IMR-90 (cell line): ENCODE measurements around the gene NCKAP5. TPM values are rescaled to one million over a fixed set of nuclear protein-coding genes. Genes with fewer than 3 reads are reported as not detected.

ENCODE experiments used
- ATAC-seq: fragments of 200-7000 bp; cut with Tn5 transposase; 2 replicates; pipeline ENCODE4 v1.9.1; 2020; ENCODE audit warnings: low read depth, mild to moderate bottlenecking, moderate library complexity
- BruUV-seq: library from RNA; stranded (reverse); fragments of 400-500 nt; replicated peaks from 2 replicates; lab custom pipeline; 2021; lab: Mats Ljungman, UMichigan
- CTCF ChIA-PET: fragments of 300-600 bp; formaldehyde crosslinking; extraction: SDS; loops from one replicate; lab custom pipeline; 2021; ENCODE audit warnings: antibody characterized with exemption; lab: Yijun Ruan, JAX
- POLR2A ChIA-PET: fragments of 300-600 bp; sonication (Branson Sonifier 250); formaldehyde crosslinking; loops from one replicate; lab custom pipeline; 2022; ENCODE audit warnings: antibody characterized with exemption; ENCODE audit not compliant: unreplicated experiment; lab: Charles Lee
- DNase-seq: peaks from one replicate; pipeline ENCODE4 v3.0.0; 2013
- H2AFZ ChIP-seq: replicated peaks from 2 replicates; pipeline ENCODE3; 2013; ENCODE audit warnings: low read length, mild to moderate bottlenecking; ENCODE audit not compliant: poor library complexity
- H2AK5ac ChIP-seq: 2 replicates; pipeline ENCODE4 v1.6.1; 2013; ENCODE audit warnings: low read depth, low read length, inconsistent platforms
- H2AK9ac ChIP-seq: replicated peaks from 2 replicates; pipeline ENCODE3; 2013; ENCODE audit warnings: mild to moderate bottlenecking, low read depth, low read length, moderate library complexity; ENCODE audit not compliant: poor library complexity
- H2BK120ac ChIP-seq: 2 replicates; pipeline ENCODE4 v1.6.1; 2013; ENCODE audit warnings: low read depth, low read length, inconsistent platforms
- H2BK15ac ChIP-seq: 3 replicates; pipeline ENCODE4 v1.6.1; 2013; ENCODE audit warnings: low read depth, low read length, inconsistent platforms
- H2BK20ac ChIP-seq: 2 replicates; pipeline ENCODE4 v1.6.1; 2013; ENCODE audit warnings: low read depth, mild to moderate bottlenecking, inconsistent platforms, low read length, moderate library complexity
- H2BK5ac ChIP-seq: 2 replicates; pipeline ENCODE4 v1.6.1; 2013; ENCODE audit warnings: mild to moderate bottlenecking, low read depth, low read length, inconsistent platforms; ENCODE audit not compliant: poor library complexity, severe bottlenecking
- H3K14ac ChIP-seq: replicated peaks from 2 replicates; pipeline ENCODE4 v1.6.1; 2013; ENCODE audit warnings: low read depth, low read length, inconsistent platforms
- H3K18ac ChIP-seq: 2 replicates; pipeline ENCODE4 v1.6.1; 2013; ENCODE audit warnings: low read depth, low read length, control low read depth
- H3K23ac ChIP-seq: 2 replicates; pipeline ENCODE4 v1.6.1; 2013; ENCODE audit warnings: low read depth, low read length, inconsistent platforms
- H3K27ac ChIP-seq: 2 replicates; pipeline ENCODE4 v1.5.1; 2013; ENCODE audit warnings: mild to moderate bottlenecking, control low read depth, low read length; ENCODE audit not compliant: insufficient read depth
- H3K27me3 ChIP-seq: 2 replicates; pipeline ENCODE4 v1.6.1; 2013; ENCODE audit warnings: low read length; ENCODE audit not compliant: control insufficient read depth, insufficient read depth
- H3K36me3 ChIP-seq: 2 replicates; pipeline ENCODE4 v1.6.1; 2013; ENCODE audit warnings: low read length, mixed read lengths; ENCODE audit not compliant: control insufficient read depth, insufficient read depth
- H3K4ac ChIP-seq: 2 replicates; pipeline ENCODE4 v1.6.1; 2013; ENCODE audit warnings: low read depth, low read length, inconsistent platforms
- H3K4me1 ChIP-seq: 2 replicates; pipeline ENCODE4 v1.6.1; 2013; ENCODE audit warnings: low read length, mixed read lengths; ENCODE audit not compliant: control insufficient read depth, insufficient read depth
- H3K4me2 ChIP-seq: 2 replicates; pipeline ENCODE4 v1.6.1; 2013; ENCODE audit warnings: low read depth, mild to moderate bottlenecking, control low read depth, low read length, moderate library complexity
- H3K4me3 ChIP-seq: 2 replicates; pipeline ENCODE4 v1.5.1; 2013; ENCODE audit warnings: low read depth, mild to moderate bottlenecking, control low read depth, low read length, moderate library complexity; ENCODE audit not compliant: insufficient read depth
- H3K56ac ChIP-seq: 2 replicates; pipeline ENCODE4 v1.6.1; 2013; ENCODE audit warnings: low read length, inconsistent platforms; ENCODE audit not compliant: insufficient read depth; ENCODE audit errors: extremely low read depth
- H3K79me1 ChIP-seq, 2 experiments: 2 replicates each; pipeline ENCODE4 v1.6.1; 2013; ENCODE audit warnings: low read length in 2 of 2, inconsistent platforms in 1 of 2, low read depth in 1 of 2
- H3K9ac ChIP-seq: 2 replicates; pipeline ENCODE4 v1.6.1; 2013; ENCODE audit warnings: low read depth, low read length, control low read depth
- H3K9me1 ChIP-seq: 2 replicates; pipeline ENCODE4 v1.6.1; 2013; ENCODE audit warnings: low read length, inconsistent platforms; ENCODE audit not compliant: insufficient read depth
- H3K9me3 ChIP-seq: 2 replicates; pipeline ENCODE4 v1.6.1; 2013; ENCODE audit warnings: low read length; ENCODE audit not compliant: control insufficient read depth, insufficient read depth
- H4K20me1 ChIP-seq: 2 replicates; pipeline ENCODE4 v1.6.1; 2013; ENCODE audit warnings: low read length, inconsistent platforms; ENCODE audit not compliant: insufficient read depth
- H4K5ac ChIP-seq: 2 replicates; pipeline ENCODE4 v1.6.1; 2013; ENCODE audit warnings: mild to moderate bottlenecking, low read depth, low read length, control low read depth
- H4K8ac ChIP-seq, 2 experiments: 2 replicates each; pipeline ENCODE4 v1.6.1; 2013; ENCODE audit warnings: low read depth in 2 of 2, low read length in 2 of 2, control low read depth in 1 of 2, inconsistent platforms in 1 of 2
- H4K91ac ChIP-seq: 2 replicates; pipeline ENCODE4 v1.6.1; 2013; ENCODE audit warnings: low read depth, low read length, inconsistent platforms; ENCODE audit not compliant: insufficient read depth
- BHLHE40 ChIP-seq: fragments of 150-350 bp; IDR thresholded peaks from 2 replicates; pipeline ENCODE4 v1.6.1; 2016; ENCODE audit warnings: mild to moderate bottlenecking, low read depth, low read length
- CHD1 ChIP-seq: IDR thresholded peaks from 2 replicates; pipeline ENCODE4 v1.6.1; 2012; ENCODE audit warnings: low read depth, low read length, improper control_type of control experiment
- FOS ChIP-seq: fragments of 150-350 bp; IDR thresholded peaks from 2 replicates; pipeline ENCODE4 v1.6.1; 2016; ENCODE audit warnings: low read depth, low read length
- MAFK ChIP-seq: IDR thresholded peaks from 2 replicates; pipeline ENCODE4 v1.6.1; 2012; ENCODE audit warnings: low read depth, low read length, improper control_type of control experiment
- MAZ ChIP-seq: IDR thresholded peaks from 2 replicates; pipeline ENCODE4 v1.6.1; 2012; ENCODE audit warnings: low read depth, mild to moderate bottlenecking, low read length, improper control_type of control experiment, moderate library complexity, borderline replicate concordance
- MXI1 ChIP-seq: IDR thresholded peaks from 2 replicates; pipeline ENCODE4 v1.6.1; 2012; ENCODE audit warnings: low read depth, mild to moderate bottlenecking, low read length, moderate library complexity, borderline replicate concordance
- NFE2L2 ChIP-seq: fragments of 150-350 bp; IDR thresholded peaks from 2 replicates; pipeline ENCODE4 v1.6.1; 2016; ENCODE audit warnings: low read depth, mild to moderate bottlenecking, low read length
- RAD21 ChIP-seq: IDR thresholded peaks from 2 replicates; pipeline ENCODE4 v1.6.1; 2012; ENCODE audit warnings: low read length, improper control_type of control experiment
- RCOR1 ChIP-seq: IDR thresholded peaks from 2 replicates; pipeline ENCODE4 v1.6.1; 2012; ENCODE audit warnings: mild to moderate bottlenecking, low read length, improper control_type of control experiment; ENCODE audit not compliant: insufficient replicate concordance
- RFX5 ChIP-seq: IDR thresholded peaks from 2 replicates; pipeline ENCODE4 v1.8.0; 2012; ENCODE audit warnings: low read depth, mild to moderate bottlenecking, low read length, moderate library complexity
- SMC3 ChIP-seq: fragments of 150-350 bp; IDR thresholded peaks from 2 replicates; pipeline ENCODE4 v1.6.1; 2016; ENCODE audit warnings: low read depth, mild to moderate bottlenecking, antibody characterized with exemption, low read length, moderate library complexity
- WGBS, 2 experiments: methylation state at CpG; one replicate each; pipeline versions ENCODE4 v1.1.5 to v1.1.7; 2013; ENCODE audit warnings: missing lambda C conversion rate in 2 of 2; ENCODE audit not compliant: insufficient read length in 1 of 2; ENCODE audit errors: extremely low coverage in 2 of 2; 5-methylcytosine and 5-hydroxymethylcytosine counted together
- dilution Hi-C: fragments of 300-500 bp; cut with HindIII; formaldehyde crosslinking; loops from one replicate; pipeline ENCODE4 v1.14.3; 2018; ENCODE audit warnings: low sequenced_read_pairs; ENCODE audit not compliant: unreplicated experiment
- in situ Hi-C: fragments of 300-500 bp; cut with MboI; formaldehyde crosslinking; loops from 3 replicates; pipeline ENCODE4 v1.14.3; 2019; ENCODE audit warnings: low sequenced_read_pairs, inconsistent platforms, mixed read lengths
- intact Hi-C: fragments of 100-400 bp; cut with micrococcal nuclease; formaldehyde crosslinking; loops from 2 replicates; pipeline ENCODE4 v1.10.0; 2022
- polyA plus RNA-seq, 3 experiments: library from polyadenylated mRNA; depleted of rRNA; stranded (reverse); fragments of >200 nt; gene quantifications; 2 replicates each; pipeline ENCODE4 v1.2.3, GENCODE V29; 2012; ENCODE audit warnings: low replicate concordance in 1 of 3
- total RNA-seq: library from RNA; depleted of rRNA; stranded (reverse); fragments of >200 nt; gene quantifications from 2 replicates; pipeline ENCODE4 v1.2.3, GENCODE V29; 2012
- TF ChIP-seq, protein P1 (sequence below): conservative IDR thresholded peaks from 2 replicates; pipeline ENCODE4 v1.5.1; 2012; ENCODE audit warnings: mild to moderate bottlenecking, low read depth, low read length, improper control_type of control experiment
- TF ChIP-seq, protein P2 (sequence below): fragments of 150-350 bp; IDR thresholded peaks from 2 replicates; pipeline ENCODE4 v1.6.1; 2016; ENCODE audit warnings: low read depth, mild to moderate bottlenecking, low read length, moderate library complexity, borderline replicate concordance
- TF ChIP-seq, protein P3 (sequence below): fragments of 150-350 bp; IDR thresholded peaks from 2 replicates; pipeline ENCODE4 v1.6.1; 2017; ENCODE audit warnings: mild to moderate bottlenecking, antibody characterized with exemption, low read length, low read depth

NCKAP5 gene
- total and polyA plus RNA-seq, 2 of the 4 experiments (the other 2 are of a cell fraction), result 2.7 to 3.9 TPM

DNA sequence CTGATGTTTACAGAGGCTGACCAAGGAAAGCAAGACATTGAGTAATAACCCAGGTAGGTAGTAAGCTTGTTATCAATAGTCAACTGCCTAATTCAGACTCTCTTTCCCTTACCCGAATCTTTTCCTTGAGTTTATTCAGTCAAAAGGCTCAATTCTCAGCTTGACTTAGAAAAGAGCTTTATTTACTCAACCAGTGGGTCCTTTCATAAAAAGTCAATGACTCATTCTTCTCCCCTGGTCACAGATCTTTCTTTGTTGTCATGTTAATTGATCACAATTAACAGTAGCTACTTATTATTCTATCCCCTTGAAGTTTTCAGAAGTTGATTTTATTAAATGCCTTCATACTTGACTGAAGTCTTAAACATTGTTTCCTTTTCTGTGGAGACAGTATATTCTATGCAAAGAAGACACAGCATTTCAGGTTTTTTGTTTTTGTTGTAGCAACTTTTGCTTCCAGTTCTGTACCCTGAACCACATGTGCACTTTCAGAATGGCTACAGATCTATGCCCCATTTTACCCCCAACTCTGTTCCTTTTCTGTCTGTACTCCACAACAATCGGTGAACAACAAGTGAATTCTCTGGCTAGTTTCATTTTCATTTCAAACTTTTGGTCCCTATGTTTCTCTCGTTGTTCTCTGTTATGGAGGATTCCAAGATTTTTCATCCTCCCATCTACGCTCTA, 428.3 kb downstream of the NCKAP5 start:
- no peak; the same call in 1 of the 2 replicates for ATAC-seq
- dilution Hi-C loops, result no loop called here
- TF ChIP-seq SMC3, result no peak
- no peak for TF ChIP-seq NFE2L2
- TF ChIP-seq, protein P1, sequence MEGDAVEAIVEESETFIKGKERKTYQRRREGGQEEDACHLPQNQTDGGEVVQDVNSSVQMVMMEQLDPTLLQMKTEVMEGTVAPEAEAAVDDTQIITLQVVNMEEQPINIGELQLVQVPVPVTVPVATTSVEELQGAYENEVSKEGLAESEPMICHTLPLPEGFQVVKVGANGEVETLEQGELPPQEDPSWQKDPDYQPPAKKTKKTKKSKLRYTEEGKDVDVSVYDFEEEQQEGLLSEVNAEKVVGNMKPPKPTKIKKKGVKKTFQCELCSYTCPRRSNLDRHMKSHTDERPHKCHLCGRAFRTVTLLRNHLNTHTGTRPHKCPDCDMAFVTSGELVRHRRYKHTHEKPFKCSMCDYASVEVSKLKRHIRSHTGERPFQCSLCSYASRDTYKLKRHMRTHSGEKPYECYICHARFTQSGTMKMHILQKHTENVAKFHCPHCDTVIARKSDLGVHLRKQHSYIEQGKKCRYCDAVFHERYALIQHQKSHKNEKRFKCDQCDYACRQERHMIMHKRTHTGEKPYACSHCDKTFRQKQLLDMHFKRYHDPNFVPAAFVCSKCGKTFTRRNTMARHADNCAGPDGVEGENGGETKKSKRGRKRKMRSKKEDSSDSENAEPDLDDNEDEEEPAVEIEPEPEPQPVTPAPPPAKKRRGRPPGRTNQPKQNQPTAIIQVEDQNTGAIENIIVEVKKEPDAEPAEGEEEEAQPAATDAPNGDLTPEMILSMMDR, result no peak
- no peak for TF ChIP-seq RCOR1
- TF ChIP-seq, protein P2, sequence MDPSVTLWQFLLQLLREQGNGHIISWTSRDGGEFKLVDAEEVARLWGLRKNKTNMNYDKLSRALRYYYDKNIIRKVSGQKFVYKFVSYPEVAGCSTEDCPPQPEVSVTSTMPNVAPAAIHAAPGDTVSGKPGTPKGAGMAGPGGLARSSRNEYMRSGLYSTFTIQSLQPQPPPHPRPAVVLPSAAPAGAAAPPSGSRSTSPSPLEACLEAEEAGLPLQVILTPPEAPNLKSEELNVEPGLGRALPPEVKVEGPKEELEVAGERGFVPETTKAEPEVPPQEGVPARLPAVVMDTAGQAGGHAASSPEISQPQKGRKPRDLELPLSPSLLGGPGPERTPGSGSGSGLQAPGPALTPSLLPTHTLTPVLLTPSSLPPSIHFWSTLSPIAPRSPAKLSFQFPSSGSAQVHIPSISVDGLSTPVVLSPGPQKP, result no peak
- TF ChIP-seq CHD1, result no peak
- no peak for TF ChIP-seq BHLHE40
- no peak for TF ChIP-seq MAFK
- TF ChIP-seq FOS, result no peak
- TF ChIP-seq RFX5, result no peak
- no peak for TF ChIP-seq RAD21
- TF ChIP-seq, protein P3, sequence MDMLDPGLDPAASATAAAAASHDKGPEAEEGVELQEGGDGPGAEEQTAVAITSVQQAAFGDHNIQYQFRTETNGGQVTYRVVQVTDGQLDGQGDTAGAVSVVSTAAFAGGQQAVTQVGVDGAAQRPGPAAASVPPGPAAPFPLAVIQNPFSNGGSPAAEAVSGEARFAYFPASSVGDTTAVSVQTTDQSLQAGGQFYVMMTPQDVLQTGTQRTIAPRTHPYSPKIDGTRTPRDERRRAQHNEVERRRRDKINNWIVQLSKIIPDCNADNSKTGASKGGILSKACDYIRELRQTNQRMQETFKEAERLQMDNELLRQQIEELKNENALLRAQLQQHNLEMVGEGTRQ, result no peak
- no peak for TF ChIP-seq MXI1
- TF ChIP-seq MAZ, result no peak

More for the DNA sequence above, 428.3 kb downstream of the NCKAP5 start:
- no peak overlapping the region for H2BK20ac ChIP-seq
- no peak overlapping the region for H2BK120ac ChIP-seq
- H2BK15ac ChIP-seq, result no peak overlapping the region
- no peak overlapping the region for H4K91ac ChIP-seq
- intact Hi-C loops (no loop called here), in situ Hi-C loops (no loop called here)
- H3K9ac ChIP-seq, result no peak overlapping the region
- no peak overlapping the region for H3K14ac ChIP-seq
- peak overlapping the region; percentile 71; the same call in 1 of the 2 replicates for H3K4me2 ChIP-seq
- H2AK5ac ChIP-seq, result no peak overlapping the region
- H4K8ac ChIP-seq, result no peak overlapping the region
- no peak overlapping the region for H3K4ac ChIP-seq
- no peak overlapping the region for H2AK9ac ChIP-seq
- no peaks in the 10 kb centered on the region for H3K27me3 ChIP-seq
- H3K56ac ChIP-seq, result no peak overlapping the region
- H3K23ac ChIP-seq, result 0 out of 2 replicates have a peak overlapping the region, but pooled peaks have one; percentile 16
- POLR2A ChIA-PET, result no interaction called here
- no TSS peak for BruUV-seq
- no peak overlapping the region for H2AFZ ChIP-seq
- DNase-seq, result peak; percentile 4
- no peaks in the 10 kb centered on the region for H3K9me3 ChIP-seq
- no CpG with 5 or more reads among the region's 4 CpGs for WGBS, 2 experiments
- no peak overlapping the region for H3K27ac ChIP-seq
- H3K79me1 ChIP-seq, result peaks cover 16 to 50% of the 10 kb centered on the region in 2 experiments
- H4K20me1 ChIP-seq, result peaks cover 38% of the 10 kb centered on the region; the same call in 1 of the 2 replicates
- CTCF ChIA-PET, result interaction anchor here (0.6 kb wide), 1 partner anchor 493 kb away, joined by 3 read pairs; no protein-coding TSS in a partner anchor
- peaks cover 1% of the 10 kb centered on the region; the same call in 1 of the 2 replicates for H3K4me1 ChIP-seq
- H3K36me3 ChIP-seq, result peaks cover 1% of the 10 kb centered on the region; the same call in 1 of the 2 replicates
- H3K18ac ChIP-seq, result 0 out of 2 replicates have a peak overlapping the region, but pooled peaks have one; percentile 21
- H3K9me1 ChIP-seq, result peaks cover 7% of the 10 kb centered on the region
- no peak overlapping the region for H4K5ac ChIP-seq
- H3K4me3 ChIP-seq, result no peak overlapping the region
- no peak overlapping the region for H2BK5ac ChIP-seq
